Left hindlimb (tissue), 1 donor: ENCODE results near the gene NOX4.
"Not testable (repeated sequence)": the region's sequence is repeated elsewhere in the genome, so short reads cannot be mapped to it uniquely, and the experiment has no call there.

ENCODE experiments used
- DNase-seq: peaks from one replicate; pipeline ENCODE4 v3.0.0-alpha.2; 2018

NOX4 gene

DNA sequence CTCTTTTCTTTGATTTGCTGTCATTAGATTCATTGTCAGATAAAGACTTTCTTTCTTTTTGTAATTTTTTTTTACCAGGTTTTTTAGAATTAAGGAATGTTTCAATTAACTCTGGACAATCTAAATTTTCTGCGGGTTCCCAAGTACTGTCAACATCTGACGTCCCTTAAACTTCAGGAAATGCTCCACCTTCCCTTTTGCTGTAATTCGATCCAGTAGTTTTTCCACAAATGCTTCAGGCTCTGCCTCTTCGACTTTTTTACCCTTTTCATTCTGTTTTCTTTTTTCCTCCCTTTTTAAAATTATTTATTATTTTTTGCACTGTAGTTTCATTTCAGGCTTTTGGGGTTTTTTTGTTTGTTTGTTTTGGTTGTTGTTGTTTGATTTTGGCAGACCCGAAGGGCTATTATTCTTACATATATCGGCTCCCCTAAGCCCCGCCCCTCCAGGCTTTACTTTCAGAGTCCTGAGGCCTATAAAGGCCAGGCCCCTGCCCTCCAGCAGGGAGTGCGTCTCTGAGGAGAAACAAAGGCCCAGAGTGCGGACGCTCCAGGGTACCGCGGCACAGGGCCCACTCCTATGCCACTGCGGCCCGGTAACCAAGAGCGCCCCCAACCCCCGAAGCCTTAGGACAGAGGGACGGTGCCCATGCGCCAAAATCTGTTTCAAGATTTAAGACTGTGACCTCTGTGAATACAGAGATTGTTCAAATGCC is 197.1 kb downstream of the NOX4 start:
- peak; percentile 34 for DNase-seq

DNA sequence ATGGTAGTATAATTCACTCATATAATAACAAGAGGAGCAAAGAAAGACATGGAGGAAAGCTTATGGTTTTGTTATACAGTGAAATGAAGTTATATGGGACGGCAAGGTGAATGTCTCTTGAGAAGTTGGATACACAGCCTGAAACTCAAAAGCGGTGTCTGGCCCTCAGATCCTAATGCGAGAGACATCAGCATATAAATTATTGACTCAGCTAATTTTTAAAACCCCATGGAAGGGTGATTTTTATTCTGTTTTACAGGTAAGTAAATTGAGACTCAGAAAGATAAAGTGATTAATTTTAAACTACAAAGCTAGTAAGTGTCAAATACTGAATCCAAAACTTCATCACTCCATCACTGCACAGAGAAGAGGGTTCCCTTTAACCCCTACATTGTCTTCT is 203.2 kb downstream of the NOX4 start:
- DNase-seq: not testable (repeated sequence)

DNA sequence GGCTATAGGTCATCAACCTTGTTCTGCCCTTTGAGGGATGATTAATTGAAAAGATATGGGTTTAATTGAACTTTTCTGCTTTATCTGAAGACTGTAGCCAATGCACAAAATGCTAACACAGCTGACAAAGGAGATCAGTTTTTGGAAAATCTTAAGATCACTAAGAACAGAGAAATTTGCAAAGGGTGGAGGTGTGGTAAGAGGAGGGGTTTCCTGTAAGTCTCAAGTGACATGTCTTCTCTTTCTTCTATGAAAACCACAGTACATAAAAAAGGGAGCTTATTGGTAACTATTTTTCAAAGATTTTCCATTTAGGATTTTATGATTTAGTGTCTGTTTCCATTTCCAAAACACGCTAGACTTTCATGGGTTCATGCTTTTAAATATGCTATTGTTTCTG is 204.6 kb downstream of the NOX4 start:
- DNase-seq: not testable (repeated sequence)

DNA sequence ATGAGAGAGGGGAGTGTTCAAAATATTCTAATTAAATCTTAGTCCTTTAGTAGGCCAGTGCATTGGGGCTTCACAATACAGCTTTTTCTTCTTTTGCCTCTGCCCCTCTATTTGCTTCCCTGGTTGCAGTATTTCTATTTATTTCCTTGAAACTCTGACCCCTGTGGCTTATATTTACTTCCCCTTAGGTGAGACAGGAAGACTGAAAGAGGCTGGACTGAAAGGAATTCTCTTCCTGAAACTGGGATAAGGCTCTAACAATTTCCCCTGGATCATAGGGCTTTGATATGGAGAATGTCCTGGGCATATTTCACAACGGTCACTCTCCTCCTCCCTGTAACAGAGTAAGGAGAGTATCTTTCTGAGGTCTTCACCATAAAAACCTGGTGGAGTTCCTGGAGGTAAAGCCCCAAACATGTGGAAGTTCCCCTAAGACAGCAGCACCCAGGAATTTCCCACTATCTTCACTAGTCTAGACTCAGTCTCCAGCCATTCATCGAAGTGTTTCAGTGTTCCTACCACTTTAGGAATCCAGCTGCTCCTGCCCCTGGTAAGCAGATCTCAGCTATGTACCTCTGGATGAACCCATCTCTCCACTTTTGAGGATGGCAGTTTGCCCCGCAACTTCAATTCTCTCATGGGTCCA is 210.0 kb downstream of the NOX4 start:
- DNase-seq: not testable (repeated sequence)

DNA sequence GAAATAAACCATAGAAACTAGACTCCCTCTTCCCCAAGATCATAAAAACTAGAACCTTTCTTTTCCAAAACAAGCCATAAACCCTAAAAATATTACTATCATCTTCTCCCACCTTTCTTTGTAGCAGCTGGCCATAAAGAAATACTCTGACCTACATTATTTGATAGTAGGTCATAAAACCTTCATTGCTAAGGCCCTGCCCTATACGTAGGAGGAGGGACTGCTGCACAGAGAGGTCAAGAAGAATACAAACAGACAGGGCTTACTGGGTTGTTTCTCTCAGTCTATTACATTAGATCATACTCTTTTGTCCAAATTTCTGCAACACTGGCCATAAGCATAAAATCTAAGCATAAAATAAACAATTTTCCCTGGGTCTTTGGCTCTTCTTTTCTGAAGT is 212.0 kb downstream of the NOX4 start:
- DNase-seq: no peak

DNA sequence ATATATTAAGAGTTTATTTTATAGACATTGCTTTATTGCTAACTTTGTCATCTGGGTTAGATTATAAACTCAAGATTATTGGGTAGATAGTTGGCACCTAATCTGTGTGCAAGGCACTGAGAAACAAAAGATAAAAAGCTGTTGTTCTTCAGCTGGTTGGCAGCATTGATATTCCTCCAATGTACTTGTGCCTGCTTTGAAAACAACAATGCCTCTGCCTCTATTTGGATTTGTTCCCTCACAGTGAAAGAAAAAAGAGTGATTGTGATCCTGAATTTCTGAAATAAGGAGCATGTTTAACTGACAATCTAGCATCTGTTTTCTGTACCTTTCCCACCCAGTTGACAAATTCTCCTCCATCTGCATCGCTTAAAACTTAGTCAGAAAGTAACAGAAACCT is 215.2 kb downstream of the NOX4 start:
- DNase-seq: no peak
